Heart right ventricle (tissue), 16 donors: ENCODE measurements around the gene SLC2A9. TPM values are rescaled to one million over a fixed set of nuclear protein-coding genes. Genes with fewer than 3 reads are reported as not detected.

Experiments
- ATAC-seq, 8 donors: fragments of 200-7000 bp; cut with Tn5 transposase; one replicate each; pipeline ENCODE4 v1.9.1; 2020; ENCODE audit warnings: mild to moderate bottlenecking in 8 of 8, moderate library complexity in 8 of 8, moderate number of reproducible peaks in 1 of 8
- DNase-seq, 2 donors: peaks; one replicate each; pipeline ENCODE4 v3.0.0-alpha.2; 2020
- H3K27ac ChIP-seq, 10 donors: fragments of 200-600 bp; sonication (generic) in 2 of 10; one replicate each; pipeline versions ENCODE4 v1.5.0 to v1.8.0; 2020 to 2022; ENCODE audit warnings: mild to moderate bottlenecking in 3 of 10
- H3K27me3 ChIP-seq, 7 donors: fragments of 200-600 bp; one replicate each; pipeline ENCODE4 v1.8.0; 2021 to 2022; ENCODE audit warnings: mild to moderate bottlenecking in 2 of 7
- H3K36me3 ChIP-seq, 9 donors: fragments of 200-600 bp; sonication (generic) in 1 of 9; one replicate each; pipeline versions ENCODE4 v1.5.0 to v1.8.0; 2020 to 2022; ENCODE audit warnings: mild to moderate bottlenecking in 2 of 9
- H3K4me1 ChIP-seq, 9 donors: fragments of 200-600 bp; sonication (generic) in 1 of 9; one replicate each; pipeline versions ENCODE4 v1.5.0 to v1.8.0; 2020 to 2022; ENCODE audit warnings: mild to moderate bottlenecking in 4 of 9
- H3K4me3 ChIP-seq, 10 donors: fragments of 200-600 bp; sonication (generic) in 2 of 10; one replicate each; pipeline versions ENCODE4 v1.5.0 to v1.8.0; 2020 to 2022; ENCODE audit warnings: mild to moderate bottlenecking in 7 of 10, moderate library complexity in 2 of 10
- H3K9me3 ChIP-seq, 11 donors: fragments of 200-600 bp in 10 of 11; sonication (generic) in 2 of 11; one replicate each; pipeline versions ENCODE4 v1.5.0 to v1.8.0; 2013 to 2022; ENCODE audit warnings: mild to moderate bottlenecking in 2 of 11, control low read depth in 1 of 11, moderate library complexity in 1 of 11
- CTCF ChIP-seq, 9 donors: fragments of 200-600 bp; sonication (generic) in 2 of 9; IDR thresholded peaks; one replicate each; pipeline versions ENCODE4 v1.5.0 to v1.8.0; 2021 to 2022; ENCODE audit warnings: antibody characterized with exemption in 9 of 9, mild to moderate bottlenecking in 5 of 9, moderate library complexity in 1 of 9
- WGBS, 2 donors: extraction: QIAGEN DNeasy Blood & Tissue Kit; methylation state at CpG; one replicate each; pipeline ENCODE4 v1.1.7; 2013; ENCODE audit warnings: inconsistent platforms in 1 of 2; 5-methylcytosine and 5-hydroxymethylcytosine counted together
- intact Hi-C, 10 donors: fragments of 100-400 bp; cut with DNase I; formaldehyde crosslinking; loops; one replicate each; pipeline versions ENCODE4 v1.11.1 to v1.14.2; 2022
- polyA plus RNA-seq, 2 donors: library from polyadenylated mRNA; stranded (reverse); fragments of 200-250 nt; gene quantifications; one replicate each; pipeline ENCODE4 v1.2.3, GENCODE V29; 2013
- total RNA-seq, 10 donors: library from RNA; stranded (reverse); fragmentation: NEBNext Ultra II Directional in 3 of 10; extraction: Animal tissue kit (Norgen Biotek cat#: 25700) in 3 of 10; gene quantifications; one replicate each; pipeline versions ENCODE4 v1.2.1 to v1.2.4, GENCODE V29; 2021 to 2023
- donor health status: Arrhythmogenic right ventricular cardiomyopathy.
- donor health status: ischemic (EF 13 %, LVEDD 7.1; RV severe dilation, severe dysfunction).
- donor health status: healthy with polysubstance abuse.
- donor health status: DM: no; HTN: yes; CAD: no.
- donor health status: DM: no; HTN: no; CAD: no.
- donor health status: ischemic (EF 25% LVEDD 6.9; RV normal size, moderate dysfunction).
- donor health status: ischemic (EF 25% LVEDD 5.7; RV mildly dilated, moderate dysfunction).
- donor health status: healthy.
- donor health status: DM: yes; HTN: yes; CAD: no.
- donor health status: Ischemic cardiomyopathy.
- donor health status: ischemic (EF 35%, LVEDD 5.7; RV mildly dilated, moderate dysfunction).
- donor health status: nonischemic (EF 11% LVEDD 7.7; RV severe dilation, severe dysfunction).
- donor health status: DM: yes; HTN: yes; CAD: no.
- donor health status: PGD.
- donor health status: ischemic (EF 29% LVEDD 5.4; RV normal size, mild dysfunction).
- donor health status: nonischemic (EF 23%, LVEDD 6.1; RV moderate dilation, normal function).

SLC2A9 gene
- total and polyA plus RNA-seq, 12 donors, result 3.1 to 10.9 (median 5.5) TPM

- no peak for DNase-seq
- intact Hi-C loops, result loop anchor here in 2 of 10 donors (2.0 kb wide), 2 partner anchors 17 to 29 kb away; no protein-coding TSS in a partner anchor
- Histone ChIP-seq H3K4me3 (no peak overlapping the region), H3K4me1 (peaks cover 0 to 44% (median 12%) of the 10 kb centered on the region in 9 donors), H3K27me3 (no peaks in the 10 kb centered on the region), H3K36me3 (no peaks in the 10 kb centered on the region), H3K27ac (peak overlapping the region; percentile 5 to 86 (median 64)), H3K9me3 (no peaks in the 10 kb centered on the region)
- TF ChIP-seq CTCF (IDR thresholded peaks at IDR 0.05), result no peak
- WGBS, 2 donors, result 78 to 87% methylated on average over 8 of the region's 8 CpGs
- peak in 6 of 8 donors; percentile 39 to 76 (median 66) for ATAC-seq
Observed at GRCh38 chr4:10053635-10054453, 32.5 kb upstream of the SLC2A9 start.

- WGBS, 2 donors, result 91 to 94% methylated on average over 11 of the region's 11 CpGs
- H3K9me3 ChIP-seq, result no peaks in the 10 kb centered on the region
- no peak overlapping the region for H3K4me3 ChIP-seq
- no peaks in the 10 kb centered on the region for H3K27me3 ChIP-seq
- DNase-seq, result no peak
- no peaks in the 10 kb centered on the region for H3K36me3 ChIP-seq
- H3K27ac ChIP-seq, result no peak overlapping the region
- TF ChIP-seq CTCF (IDR thresholded peaks at IDR 0.05), result no peak
- no peak for ATAC-seq
- peaks cover 0 to 32% (median 12%) of the 10 kb centered on the region in 9 donors for H3K4me1 ChIP-seq
- intact Hi-C loops, result loop anchor here in 1 of 10 donors (2.0 kb wide), 1 partner anchor 19 kb away; no protein-coding TSS in a partner anchor
Observed at GRCh38 chr4:10051517-10052135, 30.3 kb upstream of the SLC2A9 start.

- no peak for ATAC-seq
Observed at GRCh38 chr4:10050721-10051120, 29.4 kb upstream of the SLC2A9 start.

More at GRCh38 chr4:10050721-10051120, 29.4 kb upstream of the SLC2A9 start:
- Histone ChIP-seq H3K36me3 (no peaks in the 10 kb centered on the region), H3K27me3 (no peaks in the 10 kb centered on the region), H3K9me3 (no peaks in the 10 kb centered on the region), H3K4me1 (peaks cover 0 to 32% (median 12%) of the 10 kb centered on the region in 9 donors), H3K27ac (no peak overlapping the region), H3K4me3 (no peak overlapping the region)
- WGBS, 2 donors, result 84 to 91% methylated on average over 5 of the region's 5 CpGs
- no peak for DNase-seq
- no peak for TF ChIP-seq CTCF (IDR thresholded peaks at IDR 0.05)
- intact Hi-C loops, result no loop called here
